Measurements from ENCODE around the gene TMEM94.

TMEM94 gene

GRCh38 chr17:75524269-75524969 lies 68.0 kb downstream of the TMEM94 start:
- H3K4me3 ChIP-seq (ENCODE audit: low read length) = no peak overlapping the region; the same call in 1 of the 2 replicates
- no peak for TF ChIP-seq ZNF274 (IDR thresholded peaks at IDR 0.05; ENCODE audit: low read depth, low read length)

GRCh38 chr17:75524970-75525805 lies 68.8 kb downstream of the TMEM94 start, which contains the start of gene LLGL2:
Gene LLGL2 (plus strand): TSS chr17:75525697. CDS start chr17:75543427, 17,730 bp downstream.
- TF ChIP-seq ZNF274 (IDR thresholded peaks at IDR 0.05; ENCODE audit: low read depth, low read length) = no peak
- H3K4me3 ChIP-seq (ENCODE audit: low read length) = peak within 1 kb of the TSS; percentile 62; the same call in 1 of the 2 replicates

GRCh38 chr17:75525806-75526554 lies 69.5 kb downstream of the TMEM94 start:
- peak overlapping the region; percentile 62; the same call in 1 of the 2 replicates for H3K4me3 ChIP-seq (ENCODE audit: low read length)
- no peak for TF ChIP-seq ZNF274 (IDR thresholded peaks at IDR 0.05; ENCODE audit: low read depth, low read length)

- H3K4me3 ChIP-seq (ENCODE audit: low read length) = no peak overlapping the region; the same call in 1 of the 2 replicates
- TF ChIP-seq ZNF274 (IDR thresholded peaks at IDR 0.05; ENCODE audit: low read depth, low read length) = no peak
These were observed 70.3 kb downstream of the TMEM94 start for GRCh38 chr17:75526555-75527270.

GRCh38 chr17:75530837-75531720 lies 74.6 kb downstream of the TMEM94 start:
- H3K4me3 ChIP-seq (ENCODE audit: low read length) = no peak overlapping the region
- TF ChIP-seq ZNF274 (IDR thresholded peaks at IDR 0.05; ENCODE audit: low read depth, low read length) = no peak

GRCh38 chr17:75531721-75532072 lies 75.3 kb downstream of the TMEM94 start:
- TF ChIP-seq ZNF274 (IDR thresholded peaks at IDR 0.05; ENCODE audit: low read depth, low read length) = no peak
- no peak overlapping the region for H3K4me3 ChIP-seq (ENCODE audit: low read length)

GRCh38 chr17:75535119-75535537 lies 78.7 kb downstream of the TMEM94 start:
- no peak for TF ChIP-seq ZNF274 (IDR thresholded peaks at IDR 0.05; ENCODE audit: low read depth, low read length)
- no peak overlapping the region for H3K4me3 ChIP-seq (ENCODE audit: low read length)

GRCh38 chr17:75535871-75536270 lies 79.4 kb downstream of the TMEM94 start:
- H3K4me3 ChIP-seq (ENCODE audit: low read length) = no peak overlapping the region
- TF ChIP-seq ZNF274 (IDR thresholded peaks at IDR 0.05; ENCODE audit: low read depth, low read length) = no peak

- TF ChIP-seq ZNF274 (IDR thresholded peaks at IDR 0.05; ENCODE audit: low read depth, low read length) = no peak
- H3K4me3 ChIP-seq (ENCODE audit: low read length) = no peak overlapping the region
These were observed 79.9 kb downstream of the TMEM94 start for GRCh38 chr17:75536366-75536765.

GRCh38 chr17:75539967-75540729 lies 83.7 kb downstream of the TMEM94 start:
- no peak for TF ChIP-seq ZNF274 (IDR thresholded peaks at IDR 0.05; ENCODE audit: low read depth, low read length)
- no peak overlapping the region for H3K4me3 ChIP-seq (ENCODE audit: low read length)

- no peak for TF ChIP-seq ZNF274 (IDR thresholded peaks at IDR 0.05; ENCODE audit: low read depth, low read length)
These were observed 84.6 kb downstream of the TMEM94 start for GRCh38 chr17:75540923-75541503.

GRCh38 chr17:75542229-75542628 lies 85.8 kb downstream of the TMEM94 start:
- no peak for TF ChIP-seq ZNF274 (IDR thresholded peaks at IDR 0.05; ENCODE audit: low read depth, low read length)
- no peak overlapping the region for H3K4me3 ChIP-seq (ENCODE audit: low read length)

More at GRCh38 chr17:75540923-75541503, 84.6 kb downstream of the TMEM94 start:
- no peak overlapping the region for H3K4me3 ChIP-seq (ENCODE audit: low read length)

Measured in GM08714 (cell line).